HepG2 (cell line): ENCODE data around the gene BCAS4. TPM values are rescaled to one million over a fixed set of nuclear protein-coding genes. Genes with fewer than 3 reads are reported as not detected.

Source experiments
- POGZ ChIP-seq: sonication (generic); formaldehyde crosslinking; IDR thresholded peaks from 2 replicates; pipeline ENCODE4 v1.4.0; 2020; ENCODE audit warnings: mild to moderate bottlenecking, missing genetic modification reagents
- SETDB1 ChIP-seq: sonication (generic); formaldehyde crosslinking; IDR thresholded peaks from 2 replicates; pipeline ENCODE4 v1.5.1; 2020; ENCODE audit warnings: missing genetic modification reagents, mild to moderate bottlenecking, borderline replicate concordance
- polyA plus RNA-seq, 8 experiments: library from polyadenylated mRNA; depleted of rRNA in 3 of 8; stranded (reverse) in 7 of 8; unstranded in 1 of 8; fragments of >200 nt; fragmentation: Illumina TruSeq in 4 of 8; extraction: Trizol in 4 of 8; gene quantifications; 2 replicates each; pipeline versions ENCODE4 v1.2.1 to v1.2.3, GENCODE V29; 2011 to 2016; ENCODE audit warnings: low read depth in 4 of 8, missing spikeins in 1 of 8, mixed read lengths in 1 of 8; ENCODE audit not compliant: insufficient read depth in 1 of 8
- total RNA-seq, 5 experiments: library from RNA; depleted of rRNA; stranded (reverse); fragments of >200 nt; fragmentation: Illumina TruSeq; extraction: Trizol; gene quantifications; 2 replicates each; pipeline ENCODE4 v1.2.3, GENCODE V29; 2016; ENCODE audit warnings: low read depth in 1 of 5
- TF ChIP-seq, protein P1 (sequence below): sonication (generic); formaldehyde crosslinking; IDR thresholded peaks from 2 replicates; pipeline ENCODE4 v1.4.0; 2020; ENCODE audit warnings: missing genetic modification reagents, borderline replicate concordance
- TF ChIP-seq, protein P2 (sequence below): sonication (generic); formaldehyde crosslinking; IDR thresholded peaks from one replicate; pipeline ENCODE4 v1.5.1; 2020; ENCODE audit warnings: mild to moderate bottlenecking, missing genetic modification reagents; ENCODE audit errors: not compliant biosample characterization
- TF ChIP-seq, protein P3 (sequence below): sonication (generic); formaldehyde crosslinking; IDR thresholded peaks from 2 replicates; pipeline ENCODE4; 2020; ENCODE audit warnings: missing genetic modification reagents, mild to moderate bottlenecking, borderline replicate concordance
- TF ChIP-seq, protein P4 (sequence below), 2 experiments: sonication (generic) in 1 of 2; formaldehyde crosslinking in 1 of 2; IDR thresholded peaks; 2 replicates each; pipeline versions ENCODE4 v1.6.1 to v1.9.0; 2014 to 2022; ENCODE audit warnings: antibody characterized with exemption in 1 of 2, borderline replicate concordance in 1 of 2, inconsistent platforms in 1 of 2, low read depth in 1 of 2, missing genetic modification reagents in 1 of 2

BCAS4 gene
- total and polyA plus RNA-seq, 2 of the 13 experiments (the other 11 are each of a cell fraction or from before 2014, with no cell fraction given) = 7.2 to 8.0 TPM

DNA sequence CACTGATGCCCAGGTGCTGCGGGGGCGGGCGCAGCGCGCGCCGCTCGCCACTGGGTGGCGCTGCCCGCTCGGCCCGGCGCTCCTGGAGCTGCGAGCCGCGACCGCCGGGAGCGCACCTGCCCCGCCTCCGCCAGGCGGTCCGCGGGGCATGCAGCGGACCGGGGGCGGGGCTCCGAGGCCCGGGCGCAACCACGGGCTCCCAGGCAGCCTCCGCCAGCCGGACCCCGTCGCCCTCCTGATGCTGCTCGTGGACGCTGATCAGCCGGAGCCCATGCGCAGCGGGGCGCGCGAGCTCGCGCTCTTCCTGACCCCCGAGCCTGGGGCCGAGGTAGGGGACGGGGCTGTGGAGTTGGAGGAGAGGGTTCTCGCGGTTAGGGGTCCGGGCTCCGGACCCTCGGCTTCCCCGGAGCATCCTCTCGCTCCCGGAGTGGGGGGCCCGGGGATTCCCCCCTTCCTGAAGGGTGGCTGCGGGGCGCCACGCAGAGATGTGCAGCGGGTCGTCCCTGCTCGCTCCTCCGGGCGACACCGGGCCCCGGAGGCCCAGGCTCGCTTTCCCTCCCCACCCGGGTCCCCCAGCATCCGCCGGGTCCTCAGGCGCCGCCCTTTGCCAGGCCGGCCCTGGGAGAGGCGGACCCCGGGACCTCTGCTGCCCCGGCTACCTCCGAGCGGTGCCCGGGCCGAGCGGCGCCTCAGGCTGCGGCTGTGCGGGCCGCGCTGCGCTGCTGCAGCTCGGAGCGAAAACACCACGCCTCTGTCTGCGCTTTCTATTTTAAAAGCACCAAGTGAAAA is at the start of gene BCAS4 (continued):
- TF ChIP-seq, protein P1, sequence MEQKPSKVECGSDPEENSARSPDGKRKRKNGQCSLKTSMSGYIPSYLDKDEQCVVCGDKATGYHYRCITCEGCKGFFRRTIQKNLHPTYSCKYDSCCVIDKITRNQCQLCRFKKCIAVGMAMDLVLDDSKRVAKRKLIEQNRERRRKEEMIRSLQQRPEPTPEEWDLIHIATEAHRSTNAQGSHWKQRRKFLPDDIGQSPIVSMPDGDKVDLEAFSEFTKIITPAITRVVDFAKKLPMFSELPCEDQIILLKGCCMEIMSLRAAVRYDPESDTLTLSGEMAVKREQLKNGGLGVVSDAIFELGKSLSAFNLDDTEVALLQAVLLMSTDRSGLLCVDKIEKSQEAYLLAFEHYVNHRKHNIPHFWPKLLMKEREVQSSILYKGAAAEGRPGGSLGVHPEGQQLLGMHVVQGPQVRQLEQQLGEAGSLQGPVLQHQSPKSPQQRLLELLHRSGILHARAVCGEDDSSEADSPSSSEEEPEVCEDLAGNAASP (CRISPR knock-in tag) = no peak; the same call in 1 of the 2 replicates
- TF ChIP-seq POGZ (0 out of 2 replicates have a peak, but pooled peaks have one; percentile 34), SETDB1 (CRISPR knock-in tag) (no peak)
- TF ChIP-seq, protein P2, sequence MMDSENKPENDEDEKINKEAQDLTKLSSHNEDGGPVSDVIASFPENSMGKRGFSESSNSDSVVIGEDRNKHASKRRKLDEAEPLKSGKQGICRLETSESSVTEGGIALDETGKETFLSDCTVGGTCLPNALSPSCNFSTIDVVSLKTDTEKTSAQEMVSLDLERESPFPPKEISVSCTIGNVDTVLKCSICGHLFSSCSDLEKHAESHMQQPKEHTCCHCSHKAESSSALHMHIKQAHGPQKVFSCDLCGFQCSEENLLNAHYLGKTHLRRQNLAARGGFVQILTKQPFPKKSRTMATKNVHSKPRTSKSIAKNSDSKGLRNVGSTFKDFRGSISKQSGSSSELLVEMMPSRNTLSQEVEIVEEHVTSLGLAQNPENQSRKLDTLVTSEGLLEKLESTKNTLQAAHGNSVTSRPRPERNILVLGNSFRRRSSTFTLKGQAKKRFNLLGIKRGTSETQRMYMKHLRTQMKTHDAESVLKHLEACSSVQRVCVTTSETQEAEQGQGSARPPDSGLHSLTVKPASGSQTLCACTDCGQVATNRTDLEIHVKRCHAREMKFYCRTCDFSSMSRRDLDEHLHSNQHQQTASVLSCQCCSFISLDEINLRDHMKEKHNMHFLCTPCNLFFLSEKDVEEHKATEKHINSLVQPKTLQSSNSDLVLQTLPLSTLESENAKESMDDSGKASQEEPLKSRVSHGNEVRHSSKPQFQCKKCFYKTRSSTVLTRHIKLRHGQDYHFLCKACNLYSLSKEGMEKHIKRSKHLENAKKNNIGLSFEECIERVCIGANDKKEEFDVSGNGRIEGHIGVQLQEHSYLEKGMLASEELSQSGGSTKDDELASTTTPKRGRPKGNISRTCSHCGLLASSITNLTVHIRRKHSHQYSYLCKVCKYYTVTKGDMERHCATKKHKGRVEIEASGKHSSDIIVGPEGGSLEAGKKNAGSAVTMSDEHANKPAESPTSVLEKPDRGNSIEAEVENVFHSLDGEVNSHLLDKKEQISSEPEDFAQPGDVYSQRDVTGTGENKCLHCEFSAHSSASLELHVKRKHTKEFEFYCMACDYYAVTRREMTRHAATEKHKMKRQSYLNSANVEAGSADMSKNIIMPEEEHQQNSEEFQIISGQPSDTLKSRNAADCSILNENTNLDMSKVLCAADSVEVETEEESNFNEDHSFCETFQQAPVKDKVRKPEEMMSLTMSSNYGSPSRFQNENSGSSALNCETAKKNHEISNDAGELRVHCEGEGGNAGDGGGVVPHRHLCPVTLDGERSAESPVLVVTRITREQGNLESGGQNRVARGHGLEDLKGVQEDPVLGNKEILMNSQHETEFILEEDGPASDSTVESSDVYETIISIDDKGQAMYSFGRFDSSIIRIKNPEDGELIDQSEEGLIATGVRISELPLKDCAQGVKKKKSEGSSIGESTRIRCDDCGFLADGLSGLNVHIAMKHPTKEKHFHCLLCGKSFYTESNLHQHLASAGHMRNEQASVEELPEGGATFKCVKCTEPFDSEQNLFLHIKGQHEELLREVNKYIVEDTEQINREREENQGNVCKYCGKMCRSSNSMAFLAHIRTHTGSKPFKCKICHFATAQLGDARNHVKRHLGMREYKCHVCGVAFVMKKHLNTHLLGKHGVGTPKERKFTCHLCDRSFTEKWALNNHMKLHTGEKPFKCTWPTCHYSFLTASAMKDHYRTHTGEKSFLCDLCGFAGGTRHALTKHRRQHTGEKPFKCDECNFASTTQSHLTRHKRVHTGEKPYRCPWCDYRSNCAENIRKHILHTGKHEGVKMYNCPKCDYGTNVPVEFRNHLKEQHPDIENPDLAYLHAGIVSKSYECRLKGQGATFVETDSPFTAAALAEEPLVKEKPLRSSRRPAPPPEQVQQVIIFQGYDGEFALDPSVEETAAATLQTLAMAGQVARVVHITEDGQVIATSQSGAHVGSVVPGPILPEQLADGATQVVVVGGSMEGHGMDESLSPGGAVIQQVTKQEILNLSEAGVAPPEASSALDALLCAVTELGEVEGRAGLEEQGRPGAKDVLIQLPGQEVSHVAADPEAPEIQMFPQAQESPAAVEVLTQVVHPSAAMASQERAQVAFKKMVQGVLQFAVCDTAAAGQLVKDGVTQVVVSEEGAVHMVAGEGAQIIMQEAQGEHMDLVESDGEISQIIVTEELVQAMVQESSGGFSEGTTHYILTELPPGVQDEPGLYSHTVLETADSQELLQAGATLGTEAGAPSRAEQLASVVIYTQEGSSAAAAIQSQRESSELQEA = peak; percentile 74
- TF ChIP-seq, protein P3, sequence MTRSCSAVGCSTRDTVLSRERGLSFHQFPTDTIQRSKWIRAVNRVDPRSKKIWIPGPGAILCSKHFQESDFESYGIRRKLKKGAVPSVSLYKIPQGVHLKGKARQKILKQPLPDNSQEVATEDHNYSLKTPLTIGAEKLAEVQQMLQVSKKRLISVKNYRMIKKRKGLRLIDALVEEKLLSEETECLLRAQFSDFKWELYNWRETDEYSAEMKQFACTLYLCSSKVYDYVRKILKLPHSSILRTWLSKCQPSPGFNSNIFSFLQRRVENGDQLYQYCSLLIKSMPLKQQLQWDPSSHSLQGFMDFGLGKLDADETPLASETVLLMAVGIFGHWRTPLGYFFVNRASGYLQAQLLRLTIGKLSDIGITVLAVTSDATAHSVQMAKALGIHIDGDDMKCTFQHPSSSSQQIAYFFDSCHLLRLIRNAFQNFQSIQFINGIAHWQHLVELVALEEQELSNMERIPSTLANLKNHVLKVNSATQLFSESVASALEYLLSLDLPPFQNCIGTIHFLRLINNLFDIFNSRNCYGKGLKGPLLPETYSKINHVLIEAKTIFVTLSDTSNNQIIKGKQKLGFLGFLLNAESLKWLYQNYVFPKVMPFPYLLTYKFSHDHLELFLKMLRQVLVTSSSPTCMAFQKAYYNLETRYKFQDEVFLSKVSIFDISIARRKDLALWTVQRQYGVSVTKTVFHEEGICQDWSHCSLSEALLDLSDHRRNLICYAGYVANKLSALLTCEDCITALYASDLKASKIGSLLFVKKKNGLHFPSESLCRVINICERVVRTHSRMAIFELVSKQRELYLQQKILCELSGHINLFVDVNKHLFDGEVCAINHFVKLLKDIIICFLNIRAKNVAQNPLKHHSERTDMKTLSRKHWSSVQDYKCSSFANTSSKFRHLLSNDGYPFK (CRISPR knock-in tag) = peak; percentile 62; the same call in 1 of the 2 replicates
- TF ChIP-seq, protein P4, sequence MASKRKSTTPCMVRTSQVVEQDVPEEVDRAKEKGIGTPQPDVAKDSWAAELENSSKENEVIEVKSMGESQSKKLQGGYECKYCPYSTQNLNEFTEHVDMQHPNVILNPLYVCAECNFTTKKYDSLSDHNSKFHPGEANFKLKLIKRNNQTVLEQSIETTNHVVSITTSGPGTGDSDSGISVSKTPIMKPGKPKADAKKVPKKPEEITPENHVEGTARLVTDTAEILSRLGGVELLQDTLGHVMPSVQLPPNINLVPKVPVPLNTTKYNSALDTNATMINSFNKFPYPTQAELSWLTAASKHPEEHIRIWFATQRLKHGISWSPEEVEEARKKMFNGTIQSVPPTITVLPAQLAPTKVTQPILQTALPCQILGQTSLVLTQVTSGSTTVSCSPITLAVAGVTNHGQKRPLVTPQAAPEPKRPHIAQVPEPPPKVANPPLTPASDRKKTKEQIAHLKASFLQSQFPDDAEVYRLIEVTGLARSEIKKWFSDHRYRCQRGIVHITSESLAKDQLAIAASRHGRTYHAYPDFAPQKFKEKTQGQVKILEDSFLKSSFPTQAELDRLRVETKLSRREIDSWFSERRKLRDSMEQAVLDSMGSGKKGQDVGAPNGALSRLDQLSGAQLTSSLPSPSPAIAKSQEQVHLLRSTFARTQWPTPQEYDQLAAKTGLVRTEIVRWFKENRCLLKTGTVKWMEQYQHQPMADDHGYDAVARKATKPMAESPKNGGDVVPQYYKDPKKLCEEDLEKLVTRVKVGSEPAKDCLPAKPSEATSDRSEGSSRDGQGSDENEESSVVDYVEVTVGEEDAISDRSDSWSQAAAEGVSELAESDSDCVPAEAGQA (IDR thresholded peaks at IDR 0.05; ENCODE audit: low read depth) = peak; percentile 23; the same call in 1 of the 2 replicates
- TF ChIP-seq, protein P4 (CRISPR knock-in tag; IDR thresholded peaks at IDR 0.05; ENCODE audit: borderline replicate concordance) = 0 out of 2 replicates have a peak, but pooled peaks have one; percentile 58
